HFF-Myc (cell line): ENCODE data around the gene PRM1.

Source experiments
- DNase-seq: peaks from one replicate; pipeline ENCODE4 v3.0.0-alpha.2; 2011; ENCODE audit warnings: low read depth; ENCODE audit errors: extremely low read depth
- H3K4me3 ChIP-seq: replicated peaks from 2 replicates; pipeline ENCODE4 v1.5.1; 2011; ENCODE audit warnings: low read depth, mild to moderate bottlenecking, control low read depth, low read length
- CTCF ChIP-seq: IDR thresholded peaks from 2 replicates; pipeline ENCODE4 v1.5.1; 2012; ENCODE audit warnings: mild to moderate bottlenecking, low read depth, low read length, control low read depth; ENCODE audit errors: missing control alignments

The PRM1 gene

GRCh38 chr16:11254913-11255736 is 26.0 kb downstream of the PRM1 start:
- DNase-seq = no peak
- no peak for TF ChIP-seq CTCF
- peak overlapping the region; percentile 64 for H3K4me3 ChIP-seq

- no peak for TF ChIP-seq CTCF
- DNase-seq = no peak
- peak overlapping the region; percentile 64 for H3K4me3 ChIP-seq
These were observed 26.9 kb downstream of the PRM1 start for GRCh38 chr16:11253995-11254912.

- H3K4me3 ChIP-seq = peak overlapping the region; percentile 64
- DNase-seq = no peak
These were observed 27.8 kb downstream of the PRM1 start for GRCh38 chr16:11253009-11253994.

GRCh38 chr16:11252482-11252931 is 28.6 kb downstream of the PRM1 start:
- DNase-seq = no peak
- no peak for TF ChIP-seq CTCF
- peak overlapping the region; percentile 64 for H3K4me3 ChIP-seq

More at GRCh38 chr16:11253009-11253994, 27.8 kb downstream of the PRM1 start:
- no peak for TF ChIP-seq CTCF

- no peak for DNase-seq
- no peak for TF ChIP-seq CTCF
- peak overlapping the region; percentile 64 for H3K4me3 ChIP-seq
These were observed 29.3 kb downstream of the PRM1 start for GRCh38 chr16:11251525-11252481.
